ENCODE measurements around the gene RABEP1. TPM values are rescaled to one million over a fixed set of nuclear protein-coding genes. Genes with fewer than 3 reads are reported as not detected.

Gene RABEP1
- total RNA-seq, 1 experiment from 2014 or later, result 24.4 TPM

- H2AFZ ChIP-seq (ENCODE audit: low read length), result no peak overlapping the region
- H3K4me3 ChIP-seq (ENCODE audit: low read length), result no peak overlapping the region
- H3K36me3 ChIP-seq (ENCODE audit: low read depth, low read length), result 0 out of 2 replicates have a peak, but pooled peaks cover 2% of the 10 kb centered on the region
- H3K79me2 ChIP-seq (ENCODE audit: low read length), result peaks cover 31% of the 10 kb centered on the region
- intact Hi-C loops (cut with micrococcal nuclease), result no loop called here
- H3F3A ChIP-seq (ENCODE audit: low read length, unreplicated experiment), result no peaks in the 10 kb centered on the region
- H3K9me3 ChIP-seq (ENCODE audit: low read length), result no peaks in the 10 kb centered on the region
- ChIA-PET CTCF (no interaction called here), POLR2A (ENCODE audit: unreplicated experiment) (no interaction called here)
- no peak for ATAC-seq
- no peaks in the 10 kb centered on the region for H3K27me3 ChIP-seq (ENCODE audit: low read length)
- H3K4me1 ChIP-seq (ENCODE audit: insufficient read depth, low read length), result peaks cover 8% of the 10 kb centered on the region
- no peak for DNase-seq
- no peak for TF ChIP-seq EZH2 (IDR thresholded peaks at IDR 0.05; ENCODE audit: low read length, unreplicated experiment)
- TF ChIP-seq, protein P1, sequence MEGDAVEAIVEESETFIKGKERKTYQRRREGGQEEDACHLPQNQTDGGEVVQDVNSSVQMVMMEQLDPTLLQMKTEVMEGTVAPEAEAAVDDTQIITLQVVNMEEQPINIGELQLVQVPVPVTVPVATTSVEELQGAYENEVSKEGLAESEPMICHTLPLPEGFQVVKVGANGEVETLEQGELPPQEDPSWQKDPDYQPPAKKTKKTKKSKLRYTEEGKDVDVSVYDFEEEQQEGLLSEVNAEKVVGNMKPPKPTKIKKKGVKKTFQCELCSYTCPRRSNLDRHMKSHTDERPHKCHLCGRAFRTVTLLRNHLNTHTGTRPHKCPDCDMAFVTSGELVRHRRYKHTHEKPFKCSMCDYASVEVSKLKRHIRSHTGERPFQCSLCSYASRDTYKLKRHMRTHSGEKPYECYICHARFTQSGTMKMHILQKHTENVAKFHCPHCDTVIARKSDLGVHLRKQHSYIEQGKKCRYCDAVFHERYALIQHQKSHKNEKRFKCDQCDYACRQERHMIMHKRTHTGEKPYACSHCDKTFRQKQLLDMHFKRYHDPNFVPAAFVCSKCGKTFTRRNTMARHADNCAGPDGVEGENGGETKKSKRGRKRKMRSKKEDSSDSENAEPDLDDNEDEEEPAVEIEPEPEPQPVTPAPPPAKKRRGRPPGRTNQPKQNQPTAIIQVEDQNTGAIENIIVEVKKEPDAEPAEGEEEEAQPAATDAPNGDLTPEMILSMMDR (conservative IDR thresholded peaks at IDR 0.05; ENCODE audit: low read depth, low read length), result no peak
- no peak for TF ChIP-seq EZH2phosphoT487 (IDR thresholded peaks at IDR 0.05; ENCODE audit: borderline replicate concordance, low read length)
- no peak overlapping the region for H3K4me2 ChIP-seq (ENCODE audit: low read length)
- no peaks in the 10 kb centered on the region for H3K9me2 ChIP-seq (replicated peaks; ENCODE audit: low read length)
- H4K20me1 ChIP-seq (ENCODE audit: low read length), result peaks cover 5% of the 10 kb centered on the region
- H3K9ac ChIP-seq (ENCODE audit: low read length), result no peak overlapping the region
- BruUV-seq (replicated peaks), result no TSS peak
- no peak overlapping the region for H3K27ac ChIP-seq (ENCODE audit: low read length)
Measured at GRCh38 chr17:5309851-5310250, 27.8 kb downstream of the RABEP1 start.

- H3K4me1 ChIP-seq (ENCODE audit: insufficient read depth, low read length), result peaks cover 4% of the 10 kb centered on the region
- H3K79me2 ChIP-seq (ENCODE audit: low read length), result no peaks in the 10 kb centered on the region
- H3K36me3 ChIP-seq (ENCODE audit: low read depth, low read length), result no peaks in the 10 kb centered on the region; the same call in 1 of the 2 replicates
- no peaks in the 10 kb centered on the region for H3K9me2 ChIP-seq (replicated peaks; ENCODE audit: low read length)
- H3K9me3 ChIP-seq (ENCODE audit: low read length), result no peaks in the 10 kb centered on the region
- intact Hi-C loops (cut with micrococcal nuclease), result no loop called here
- BruUV-seq (replicated peaks), result no TSS peak
- no peak overlapping the region for H3K9ac ChIP-seq (ENCODE audit: low read length)
- H3K27ac ChIP-seq (ENCODE audit: low read length), result no peak overlapping the region
- TF ChIP-seq, protein P1 (conservative IDR thresholded peaks at IDR 0.05; ENCODE audit: low read depth, low read length), result no peak
- no peak for TF ChIP-seq EZH2 (IDR thresholded peaks at IDR 0.05; ENCODE audit: low read length, unreplicated experiment)
- no peaks in the 10 kb centered on the region for H3F3A ChIP-seq (ENCODE audit: low read length, unreplicated experiment)
- ATAC-seq (no peak), DNase-seq (no peak)
- no peak overlapping the region for H3K4me2 ChIP-seq (ENCODE audit: low read length)
- no peak overlapping the region for H3K4me3 ChIP-seq (ENCODE audit: low read length)
- H4K20me1 ChIP-seq (ENCODE audit: low read length), result no peaks in the 10 kb centered on the region
- CTCF ChIA-PET, result no interaction called here
- no peak overlapping the region for H2AFZ ChIP-seq (ENCODE audit: low read length)
- no peaks in the 10 kb centered on the region for H3K27me3 ChIP-seq (ENCODE audit: low read length)
- POLR2A ChIA-PET (ENCODE audit: unreplicated experiment), result no interaction called here
Measured at GRCh38 chr17:5325851-5326250, 43.8 kb downstream of the RABEP1 start.

DNA sequence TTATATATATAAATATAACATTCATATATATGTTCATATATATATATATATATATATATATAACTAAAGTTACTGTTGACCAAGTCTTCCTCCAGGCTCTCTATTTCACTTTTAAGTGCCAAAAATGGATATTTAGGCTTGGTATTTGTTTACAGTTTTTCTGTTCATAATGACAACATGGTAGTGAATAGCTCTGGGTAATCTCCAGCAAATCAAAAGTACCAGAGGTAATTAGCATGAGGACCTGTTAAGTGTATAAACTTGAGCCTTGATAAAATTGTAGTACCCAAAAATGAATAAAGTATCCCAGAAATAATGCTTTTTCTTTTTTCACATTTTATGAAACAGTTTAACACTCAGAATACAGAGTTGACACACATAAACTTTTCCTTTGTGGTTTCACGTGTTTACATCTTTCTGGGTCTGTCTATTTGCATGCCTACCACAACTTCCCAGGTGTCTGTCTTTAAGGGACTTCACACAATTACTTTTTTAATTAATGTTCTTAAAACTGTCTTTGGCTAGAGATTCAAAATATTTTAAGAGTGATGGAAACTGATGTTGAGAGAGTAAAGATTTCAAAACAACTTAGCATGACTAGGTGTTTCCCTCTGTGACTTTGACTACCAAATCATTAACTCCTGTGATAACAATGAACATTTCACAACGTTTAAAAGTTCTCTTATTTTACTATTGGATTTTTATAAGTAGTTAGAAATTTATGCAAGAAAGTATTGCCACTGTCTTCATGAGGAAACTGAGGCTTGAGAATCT is 47.9 kb downstream of the RABEP1 start:
- intact Hi-C loops (cut with micrococcal nuclease), result no loop called here
- no peaks in the 10 kb centered on the region for H3F3A ChIP-seq (ENCODE audit: low read length, unreplicated experiment)
- peaks cover 10% of the 10 kb centered on the region for H3K4me1 ChIP-seq (ENCODE audit: insufficient read depth, low read length)
- no peak overlapping the region for H3K4me3 ChIP-seq (ENCODE audit: low read length)
- no peaks in the 10 kb centered on the region for H3K9me3 ChIP-seq (ENCODE audit: low read length)
- H2AFZ ChIP-seq (ENCODE audit: low read length), result no peak overlapping the region
- H3K27me3 ChIP-seq (ENCODE audit: low read length), result no peaks in the 10 kb centered on the region
- DNase-seq, result no peak
- ChIA-PET CTCF (no interaction called here), POLR2A (ENCODE audit: unreplicated experiment) (no interaction called here)
- no peak overlapping the region for H3K4me2 ChIP-seq (ENCODE audit: low read length)
- no peak overlapping the region for H3K27ac ChIP-seq (ENCODE audit: low read length)
- BruUV-seq (replicated peaks), result no TSS peak
- H3K36me3 ChIP-seq (ENCODE audit: low read depth, low read length), result no peaks in the 10 kb centered on the region
- H3K79me2 ChIP-seq (ENCODE audit: low read length), result no peaks in the 10 kb centered on the region
- H3K9me2 ChIP-seq (replicated peaks; ENCODE audit: low read length), result no peaks in the 10 kb centered on the region
- no peak overlapping the region for H3K9ac ChIP-seq (ENCODE audit: low read length)
- TF ChIP-seq EZH2 (IDR thresholded peaks at IDR 0.05; ENCODE audit: low read length, unreplicated experiment) (no peak), EZH2phosphoT487 (IDR thresholded peaks at IDR 0.05; ENCODE audit: borderline replicate concordance, low read length) (no peak)
- TF ChIP-seq, protein P1 (conservative IDR thresholded peaks at IDR 0.05; ENCODE audit: low read depth, low read length), result no peak
- H4K20me1 ChIP-seq (ENCODE audit: low read length), result no peaks in the 10 kb centered on the region
- ATAC-seq, result no peak
